Hypothalamus (tissue), 51 donors: ENCODE data around the gene MPV17L.
"Not testable (repeated sequence)": the region's sequence is repeated elsewhere in the genome, so short reads cannot be mapped to it uniquely, and the experiment has no call there.

Source experiments
- DNase-seq, 51 donors: peaks; one replicate each; lab custom pipeline; 2025; lab: John Stamatoyannopoulos, UW

The MPV17L gene

GRCh38 chr16:15446901-15447300, 51.3 kb downstream of the MPV17L start:
- DNase-seq = no peak

GRCh38 chr16:15450624-15451023, 55.1 kb downstream of the MPV17L start:
- DNase-seq = no peak

GRCh38 chr16:15451098-15451731, 55.7 kb downstream of the MPV17L start:
- DNase-seq = no peak

GRCh38 chr16:15452246-15452855, 56.8 kb downstream of the MPV17L start:
- peak in 1 of 51 donors; percentile 1 for DNase-seq

GRCh38 chr16:15453296-15453695, 57.7 kb downstream of the MPV17L start:
- DNase-seq = not testable (repeated sequence)

- not testable (repeated sequence) for DNase-seq
Observed at GRCh38 chr16:15454933-15455332, 59.4 kb downstream of the MPV17L start.

GRCh38 chr16:15457400-15457799, 61.8 kb downstream of the MPV17L start:
- DNase-seq = no peak

GRCh38 chr16:15457958-15458357, 62.4 kb downstream of the MPV17L start:
- no peak for DNase-seq

- DNase-seq = no peak
Observed at GRCh38 chr16:15459791-15460190, 64.2 kb downstream of the MPV17L start.

- DNase-seq = peak in 1 of 51 donors; percentile 32
Observed at GRCh38 chr16:15460601-15461000, 65.0 kb downstream of the MPV17L start.

- no peak for DNase-seq
Observed at GRCh38 chr16:15461376-15461775, 65.8 kb downstream of the MPV17L start.
